GM12878 (cell line): ENCODE results near the gene AFAP1. TPM values are rescaled to one million over a fixed set of nuclear protein-coding genes. Genes with fewer than 3 reads are reported as not detected.
A peak's percentile ranks its signal among the peaks of the same experiment; 100 is the strongest.

ENCODE experiments used
- ATAC-seq: fragments of 200-7000 bp; cut with Tn5 transposase; 3 replicates; pipeline ENCODE4 v1.9.1; 2020; ENCODE audit warnings: mild to moderate bottlenecking, moderate library complexity
- BruUV-seq: library from RNA; stranded (reverse); fragments of 400-500 nt; replicated peaks from 2 replicates; lab custom pipeline; 2021; lab: Mats Ljungman, UMichigan
- CTCF ChIA-PET: fragments of 300-600 bp; sonication (Branson Sonifier 250); formaldehyde crosslinking; extraction: SDS; loops from one replicate; lab custom pipeline; 2021; ENCODE audit warnings: inconsistent platforms; lab: Yijun Ruan, JAX
- POLR2A ChIA-PET: fragments of 350-600 bp; formaldehyde crosslinking; extraction: SDS; loops from one replicate; lab custom pipeline; 2021; ENCODE audit warnings: inconsistent platforms; lab: Charles Lee
- RAD21 ChIA-PET: fragments of 300-600 bp; sonication (Branson Sonifier 250); formaldehyde crosslinking; loops from one replicate; lab custom pipeline; 2023; ENCODE audit warnings: antibody characterized with exemption; ENCODE audit not compliant: unreplicated experiment; lab: Charles Lee
- SMC1A ChIA-PET: fragments of 300-600 bp; sonication (Branson Sonifier 250); formaldehyde crosslinking; loops from one replicate; lab custom pipeline; 2023; ENCODE audit not compliant: unreplicated experiment, uncharacterized antibody; lab: Charles Lee
- DNase-seq: peaks from one replicate; pipeline ENCODE4 v3.0.0-alpha.2; 2011; ENCODE audit warnings: low read depth, low spot score
- FAIRE-seq: peaks from 3 replicates; lab custom pipeline; 2011; peaks lifted over from hg19 to GRCh38; lab: Jason Lieb, UNC
- H2AFZ ChIP-seq: 2 replicates; pipeline ENCODE4 v1.6.0; 2011; ENCODE audit warnings: low read depth, low read length, control low read depth; ENCODE audit not compliant: control insufficient read depth
- H3K27ac ChIP-seq: 2 replicates; pipeline ENCODE4 v1.5.1; 2011; ENCODE audit warnings: control low read depth; ENCODE audit not compliant: control insufficient read depth, insufficient read depth
- H3K27me3 ChIP-seq, 2 experiments: replicated peaks in 1 of 2; 2 replicates each; pipeline versions ENCODE4 v1.6.0 to v1.6.1; 2011; ENCODE audit warnings: low read length in 1 of 2; ENCODE audit not compliant: control insufficient read depth in 2 of 2, insufficient read depth in 2 of 2
- H3K36me3 ChIP-seq, 2 experiments: 2 replicates each; pipeline ENCODE4 v1.5.1; 2011; ENCODE audit warnings: low read length in 1 of 2; ENCODE audit not compliant: control insufficient read depth in 2 of 2, insufficient read depth in 2 of 2
- H3K4me1 ChIP-seq: 2 replicates; pipeline ENCODE4 v1.6.1; 2011; ENCODE audit warnings: mild to moderate bottlenecking, low read length, moderate library complexity, mixed read lengths; ENCODE audit not compliant: control insufficient read depth, insufficient read depth
- H3K4me2 ChIP-seq: 2 replicates; pipeline ENCODE4 v1.6.0; 2011; ENCODE audit warnings: control low read depth; ENCODE audit not compliant: control insufficient read depth, insufficient read depth
- H3K4me3 ChIP-seq: fragments of 200-600 bp; sonication (generic); 2 replicates; pipeline ENCODE4 v1.5.1; 2016
- H3K79me2 ChIP-seq: 2 replicates; pipeline ENCODE4 v1.6.0; 2011; ENCODE audit warnings: low read length; ENCODE audit not compliant: control insufficient read depth, insufficient read depth
- H3K9ac ChIP-seq: 2 replicates; pipeline ENCODE4 v1.8.0; 2011; ENCODE audit warnings: low read length, control low read depth, mixed read lengths; ENCODE audit not compliant: control insufficient read depth, insufficient read depth
- H3K9me3 ChIP-seq: replicated peaks from 3 replicates; pipeline ENCODE4 v1.5.1; 2011; ENCODE audit warnings: mild to moderate bottlenecking, low read length; ENCODE audit not compliant: control insufficient read depth, insufficient read depth
- H4K20me1 ChIP-seq: 2 replicates; pipeline ENCODE4 v1.6.0; 2011; ENCODE audit not compliant: control insufficient read depth, insufficient read depth
- BHLHE40 ChIP-seq, 2 experiments: fragments of 450-650 bp in 1 of 2; IDR thresholded peaks; 2 replicates each; pipeline ENCODE4 v1.6.1; 2011 to 2017; ENCODE audit warnings: low read depth in 2 of 2, borderline replicate concordance in 1 of 2, improper control_type of control experiment in 1 of 2, low read length in 1 of 2, mild to moderate bottlenecking in 1 of 2
- CBX3 ChIP-seq: fragments of 200-600 bp; sonication (generic); IDR thresholded peaks from 2 replicates; pipeline ENCODE4 v1.6.1; 2016; ENCODE audit warnings: low read depth, borderline replicate concordance
- DPF2 ChIP-seq: fragments of 450-650 bp; IDR thresholded peaks from 2 replicates; pipeline ENCODE4 v1.6.1; 2017; ENCODE audit warnings: mild to moderate bottlenecking
- E4F1 ChIP-seq: fragments of 450-650 bp; IDR thresholded peaks from 2 replicates; pipeline ENCODE4 v1.6.1; 2018; ENCODE audit warnings: borderline replicate concordance, mild to moderate bottlenecking; ENCODE audit not compliant: partially characterized antibody
- EGR1 ChIP-seq, 2 experiments: IDR thresholded peaks; 1 replicate in 1 of 2; 2 replicates in 1 of 2; pipeline ENCODE4 v1.6.1; 2011 to 2012; ENCODE audit warnings: low read depth in 2 of 2, low read length in 2 of 2, borderline replicate concordance in 1 of 2, mild to moderate bottlenecking in 1 of 2, moderate library complexity in 1 of 2
- HDGF ChIP-seq: fragments of 450-650 bp; IDR thresholded peaks from 2 replicates; pipeline ENCODE4 v1.6.1; 2016; ENCODE audit warnings: antibody characterized with exemption
- IKZF1 ChIP-seq: fragments of 450-650 bp; conservative IDR thresholded peaks from 2 replicates; pipeline ENCODE4 v1.6.1; 2017; ENCODE audit warnings: antibody characterized with exemption, mild to moderate bottlenecking
- MYB ChIP-seq: fragments of 150-350 bp; IDR thresholded peaks from 2 replicates; pipeline ENCODE4 v1.6.1; 2014; ENCODE audit warnings: mild to moderate bottlenecking, low read depth, low read length, borderline replicate concordance
- NR2F1 ChIP-seq: fragments of 450-650 bp; conservative IDR thresholded peaks from 2 replicates; pipeline ENCODE4 v1.6.1; 2017; ENCODE audit warnings: mild to moderate bottlenecking
- SKIL ChIP-seq: fragments of 450-650 bp; IDR thresholded peaks from 2 replicates; pipeline ENCODE4 v1.6.1; 2017; ENCODE audit warnings: mild to moderate bottlenecking, low read depth, inconsistent platforms; ENCODE audit not compliant: poor library complexity, severe bottlenecking
- SPI1 ChIP-seq: IDR thresholded peaks from 2 replicates; pipeline ENCODE4 v1.6.1; 2011; ENCODE audit warnings: low read depth, mild to moderate bottlenecking, low read length, moderate library complexity, borderline replicate concordance; ENCODE audit not compliant: insufficient read depth
- TCF12 ChIP-seq: IDR thresholded peaks from 2 replicates; pipeline ENCODE4 v1.6.1; 2011; ENCODE audit warnings: low read depth, mild to moderate bottlenecking, low read length
- WGBS: methylation state at CpG from one replicate; pipeline ENCODE4 v1.1.6; 2016; ENCODE audit warnings: low lambda C conversion rate; ENCODE audit not compliant: insufficient replicate concordance, insufficient coverage; ENCODE audit errors: missing lambda C conversion rate; 5-methylcytosine and 5-hydroxymethylcytosine counted together
- in situ Hi-C: fragments of 300-500 bp; cut with MboI; formaldehyde crosslinking; loops from 9 replicates; pipeline ENCODE4 v1.14.3; 2018; ENCODE audit warnings: mixed read lengths
- intact Hi-C: fragments of 100-400 bp; cut with micrococcal nuclease; formaldehyde crosslinking; loops from one replicate; pipeline ENCODE4 v1.14.2; 2022; ENCODE audit not compliant: unreplicated experiment
- polyA plus RNA-seq, 11 experiments: library from polyadenylated mRNA; depleted of rRNA in 4 of 11; unstranded in 6 of 11; stranded (reverse) in 5 of 11; fragments of >200 nt; fragmentation: Nextera tagmentation in 4 of 11; fragmentation: Illumina TruSeq in 1 of 11; extraction: Ambion mirVana in 4 of 11; extraction: Trizol in 1 of 11; gene quantifications; 1 replicate in 1 of 11; 2 replicates in 10 of 11; pipeline versions ENCODE4 v1.2.1 to v1.2.3, GENCODE V29; 2011 to 2016; ENCODE audit warnings: inconsistent platforms in 2 of 11, missing spikeins in 2 of 11, low read depth in 1 of 11
- total RNA-seq, 4 experiments: library from RNA; depleted of rRNA in 3 of 4; stranded (reverse); fragments of >200 nt in 3 of 4; fragmentation: Illumina TruSeq in 1 of 4; extraction: Trizol in 1 of 4; gene quantifications; 2 replicates each; pipeline versions ENCODE4 v1.2.1 to v1.2.3, GENCODE V29; 2013 to 2021

Gene AFAP1
- total and polyA plus RNA-seq, 10 of the 15 experiments (the other 5 are each of a cell fraction or from before 2014, with no cell fraction given): 0.02 to 0.23 (median 0.09) TPM; not detected in 1

GRCh38 chr4:7979652-7979968 lies 39.9 kb upstream of the AFAP1 start:
- intact Hi-C loops: no loop called here
- RAD21 ChIA-PET: no interaction called here

GRCh38 chr4:7978907-7979651 lies 39.4 kb upstream of the AFAP1 start:
- RAD21 ChIA-PET: no interaction called here
- in situ Hi-C loops: no loop called here
- no peaks in the 10 kb centered on the region; a peak in 1 of 4 replicates for H3K27me3 ChIP-seq
- H3K27ac ChIP-seq: no peak overlapping the region
- no peak overlapping the region for H3K4me3 ChIP-seq
- SMC1A ChIA-PET: interaction anchor here (1.3 to 1.8 kb wide), 2 partner anchors 9 to 177 kb away, joined by 3 to 4 read pairs; no protein-coding TSS in a partner anchor
- no peak overlapping the region for H2AFZ ChIP-seq
- no peak overlapping the region for H3K9ac ChIP-seq
- no peak for DNase-seq
- CTCF ChIA-PET: interaction anchor here (1.4 kb wide), 1 partner anchor 11 kb away, joined by 4 read pairs; no protein-coding TSS in a partner anchor
- intact Hi-C loops: no loop called here
- BruUV-seq: no TSS peak
- H3K36me3 ChIP-seq: no peaks in the 10 kb centered on the region
- H3K9me3 ChIP-seq: no peaks in the 10 kb centered on the region
- WGBS: 45% methylated on average over 16 of the region's 17 CpGs
- H3K79me2 ChIP-seq: no peaks in the 10 kb centered on the region
- H3K4me1 ChIP-seq: no peaks in the 10 kb centered on the region
- POLR2A ChIA-PET: no interaction called here
- ATAC-seq: no peak
- no peaks in the 10 kb centered on the region for H4K20me1 ChIP-seq
- H3K4me2 ChIP-seq: no peak overlapping the region
- no peak for FAIRE-seq
- TF ChIP-seq TCF12 (no peak), NR2F1 (no peak), E4F1 (no peak), MYB (no peak), HDGF (no peak), SKIL (no peak), CBX3 (no peak), BHLHE40 (IDR thresholded peaks at IDR 0.05; ENCODE audit: borderline replicate concordance in 1 of 2, low read depth in 2 of 2, low read length in 1 of 2) (no peak), DPF2 (no peak), EGR1 (IDR thresholded peaks at IDR 0.05; ENCODE audit: borderline replicate concordance in 1 of 2, low read depth in 2 of 2, low read length in 2 of 2) (no peak)

More at GRCh38 chr4:7979652-7979968, 39.9 kb upstream of the AFAP1 start:
- Histone ChIP-seq H3K36me3 (no peaks in the 10 kb centered on the region), H3K4me3 (no peak overlapping the region), H3K27me3 (no peaks in the 10 kb centered on the region; a peak in 1 of 4 replicates), H3K27ac (no peak overlapping the region), H3K79me2 (no peaks in the 10 kb centered on the region), H3K9ac (no peak overlapping the region), H3K9me3 (no peaks in the 10 kb centered on the region), H2AFZ (no peak overlapping the region), H3K4me2 (no peak overlapping the region), H4K20me1 (no peaks in the 10 kb centered on the region), H3K4me1 (no peaks in the 10 kb centered on the region)
- ATAC-seq (no peak), FAIRE-seq (no peak), DNase-seq (no peak)
- TF ChIP-seq SPI1 (0 out of 2 replicates have a peak, but pooled peaks have one; percentile 24), IKZF1 (no peak)
- ChIA-PET POLR2A (no interaction called here), CTCF (no interaction called here), SMC1A (interaction anchor here (1.8 kb wide), 1 partner anchor 177 kb away, joined by 4 read pairs; no protein-coding TSS in a partner anchor)
- WGBS: 18% methylated on average over 4 of the region's 4 CpGs
- in situ Hi-C loops: no loop called here
- BruUV-seq: no TSS peak
